ENCODE results near the gene PPP1R1C.
"Not testable (repeated sequence)": the region's sequence is repeated elsewhere in the genome, so short reads cannot be mapped to it uniquely, and the experiment has no call there.

Gene PPP1R1C

DNA sequence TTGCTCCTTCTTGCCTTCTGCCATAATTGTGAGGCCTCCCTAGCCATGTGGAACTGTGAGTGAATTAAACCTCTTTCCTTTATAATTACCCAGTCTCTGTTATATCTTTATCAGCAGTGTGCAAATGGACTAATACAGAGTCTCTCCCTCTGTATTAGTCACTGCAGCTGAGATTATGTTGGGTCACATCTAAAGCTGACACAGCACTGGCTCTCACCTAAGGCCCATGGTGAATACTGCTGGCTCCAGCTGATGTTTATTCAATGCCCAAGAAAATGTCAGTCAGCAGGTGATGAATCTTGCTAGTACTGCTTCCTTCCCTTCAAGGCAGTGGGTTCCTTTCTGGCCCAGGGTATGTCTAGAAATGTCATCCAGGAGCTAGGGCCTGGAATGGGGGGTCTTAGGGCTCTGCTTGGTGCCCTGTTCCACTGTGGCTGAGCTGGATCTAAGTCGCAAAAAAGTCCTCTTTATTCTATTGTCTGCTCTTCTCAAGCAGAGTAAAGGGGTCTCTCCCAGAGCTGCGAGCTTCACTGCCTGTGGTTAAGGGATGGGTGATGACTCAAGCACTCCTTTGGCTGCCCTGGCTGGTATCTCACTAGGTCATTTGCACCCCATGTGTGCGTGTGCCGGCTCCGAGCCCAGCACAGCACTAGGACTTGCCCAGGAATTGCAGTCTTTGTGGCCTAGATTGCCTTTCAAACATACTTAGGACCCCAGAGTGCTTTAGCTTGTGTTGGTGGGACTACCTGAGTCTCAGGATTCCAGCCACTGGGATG lies 29.9 kb downstream of the PPP1R1C start:
- DNase-seq: no peak

GRCh38 chr2:182018218-182018617 lies 32.6 kb downstream of the PPP1R1C start:
- DNase-seq: no peak

GRCh38 chr2:182019731-182020130 lies 34.1 kb downstream of the PPP1R1C start:
- DNase-seq: no peak

- no peak for DNase-seq
Measured at GRCh38 chr2:182020286-182021070, 34.8 kb downstream of the PPP1R1C start.

- no peak for DNase-seq
Measured at GRCh38 chr2:182023235-182023634, 37.6 kb downstream of the PPP1R1C start.

DNA sequence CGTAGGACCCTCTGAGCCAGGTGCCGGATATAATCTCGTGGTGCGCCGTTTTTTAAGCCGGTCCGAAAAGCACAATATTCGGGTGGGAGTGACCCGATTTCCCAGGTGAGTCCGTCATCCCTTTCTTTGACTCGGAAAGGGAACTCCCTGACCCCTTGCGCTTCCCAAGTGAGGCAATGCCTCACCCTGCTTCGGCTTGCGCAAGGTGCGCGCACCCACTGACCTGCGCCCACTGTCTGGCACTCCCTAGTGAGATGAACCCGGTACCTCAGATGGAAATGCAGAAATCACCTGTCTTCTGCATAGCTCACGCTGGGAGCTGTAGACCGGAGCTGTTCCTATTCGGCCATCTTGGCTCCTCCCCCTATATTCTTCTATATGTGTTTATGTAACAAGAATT lies 45.2 kb downstream of the PPP1R1C start:
- DNase-seq: not testable (repeated sequence)

DNA sequence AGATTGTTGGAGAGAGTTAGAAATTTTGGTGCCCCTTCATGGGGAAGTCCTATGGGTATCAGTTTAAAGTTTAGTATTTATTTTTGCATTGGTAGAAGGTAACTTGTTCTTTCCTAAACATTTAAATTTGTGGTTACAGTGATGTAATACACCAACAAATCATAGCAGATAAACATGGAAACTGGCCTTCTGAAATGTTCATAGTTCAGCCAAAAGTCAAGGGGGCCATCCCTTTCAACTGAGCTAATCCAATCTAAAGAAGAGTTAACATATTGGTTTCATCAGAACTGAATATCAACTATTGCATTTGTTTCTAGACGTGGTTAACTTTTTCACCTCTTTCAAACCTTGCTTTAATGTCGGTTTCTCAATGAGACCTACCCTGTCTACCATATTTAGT lies 46.3 kb downstream of the PPP1R1C start:
- DNase-seq: no peak

GRCh38 chr2:182033449-182033848 lies 47.8 kb downstream of the PPP1R1C start:
- no peak for DNase-seq

GRCh38 chr2:182038576-182038975 lies 52.9 kb downstream of the PPP1R1C start:
- no peak for DNase-seq

- no peak for DNase-seq
Measured at GRCh38 chr2:182043021-182043420, 57.4 kb downstream of the PPP1R1C start.

GRCh38 chr2:182043861-182044260 lies 58.2 kb downstream of the PPP1R1C start:
- no peak for DNase-seq

GRCh38 chr2:182047544-182047943 lies 61.9 kb downstream of the PPP1R1C start:
- no peak for DNase-seq

- no peak for DNase-seq
Measured at GRCh38 chr2:182048088-182048487, 62.4 kb downstream of the PPP1R1C start.

DNA sequence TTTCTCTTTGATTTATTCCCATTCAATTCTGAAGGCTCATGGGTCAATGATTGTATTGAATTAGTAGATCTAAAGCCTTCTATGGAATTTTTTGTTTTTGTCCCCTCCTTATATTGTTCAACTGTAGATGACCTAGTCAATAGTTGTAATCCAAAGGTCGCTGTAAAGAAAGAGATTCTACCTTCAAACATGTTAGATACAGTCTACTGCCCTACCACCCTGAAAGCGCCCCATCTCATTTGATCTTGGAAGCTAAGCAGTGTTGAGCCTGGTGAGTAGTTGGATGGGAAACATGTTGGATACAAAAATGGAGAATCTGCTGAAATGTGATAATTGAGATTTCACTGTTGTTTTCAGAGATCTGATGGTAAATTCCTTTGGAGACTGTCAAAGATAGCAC lies 63.0 kb downstream of the PPP1R1C start:
- no peak for DNase-seq

DNA sequence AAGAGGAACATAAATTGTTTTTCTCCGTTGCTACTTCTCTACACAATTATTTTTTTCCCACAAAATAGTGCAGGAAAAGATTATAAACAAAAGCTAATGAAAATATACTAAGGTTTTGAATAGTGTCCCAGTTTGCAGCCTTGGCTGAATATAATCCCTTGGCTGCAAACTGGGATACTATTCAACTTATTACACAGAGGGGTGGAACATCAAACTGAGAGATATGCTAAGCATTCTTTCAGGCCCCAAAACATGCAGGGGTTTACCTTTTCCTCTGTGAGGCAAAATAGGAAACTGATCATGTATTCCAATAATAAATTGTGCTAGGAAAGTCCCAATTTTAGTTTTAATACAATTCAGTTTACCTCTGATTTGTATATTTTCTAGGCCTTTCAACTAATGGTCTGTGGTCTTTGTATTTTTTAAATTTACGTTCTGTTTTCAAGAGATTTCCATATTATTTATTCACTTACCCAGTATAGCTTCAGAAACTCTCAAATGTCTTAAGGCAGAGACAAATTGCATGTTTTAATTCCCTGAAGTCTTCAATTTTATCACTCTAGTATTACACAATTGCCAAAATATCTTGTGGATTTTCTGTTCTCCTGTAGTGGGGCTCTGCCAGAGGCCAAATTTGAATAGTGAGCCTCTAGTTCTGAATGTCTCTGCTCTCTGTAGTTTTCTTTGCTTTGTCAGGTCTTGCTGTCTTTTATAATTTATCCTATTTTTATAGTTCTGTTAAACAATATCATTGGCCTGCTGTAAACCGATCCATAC lies 63.9 kb downstream of the PPP1R1C start:
- no peak for DNase-seq

- DNase-seq: no peak
Measured at GRCh38 chr2:182050333-182051135, 64.9 kb downstream of the PPP1R1C start.

DNA sequence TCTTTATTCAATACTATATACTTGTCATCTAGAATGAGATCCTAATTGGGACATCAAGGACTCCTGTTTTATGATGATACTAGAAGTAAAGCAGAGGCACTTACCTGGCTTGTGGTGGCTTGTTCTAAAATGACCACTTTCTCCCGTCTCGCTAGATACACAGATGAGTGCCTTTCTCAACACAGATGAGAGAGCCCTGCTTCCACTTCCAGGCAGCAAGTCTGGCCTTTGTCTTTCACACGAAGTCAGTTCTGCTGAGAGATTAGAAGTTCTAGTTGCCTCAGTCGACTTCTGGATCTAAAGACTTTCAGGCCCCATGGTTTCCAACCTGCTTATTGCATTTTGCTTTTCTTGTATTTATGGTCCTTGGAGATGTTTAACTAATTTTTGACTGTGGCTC lies 70.3 kb downstream of the PPP1R1C start:
- no peak for DNase-seq

DNA sequence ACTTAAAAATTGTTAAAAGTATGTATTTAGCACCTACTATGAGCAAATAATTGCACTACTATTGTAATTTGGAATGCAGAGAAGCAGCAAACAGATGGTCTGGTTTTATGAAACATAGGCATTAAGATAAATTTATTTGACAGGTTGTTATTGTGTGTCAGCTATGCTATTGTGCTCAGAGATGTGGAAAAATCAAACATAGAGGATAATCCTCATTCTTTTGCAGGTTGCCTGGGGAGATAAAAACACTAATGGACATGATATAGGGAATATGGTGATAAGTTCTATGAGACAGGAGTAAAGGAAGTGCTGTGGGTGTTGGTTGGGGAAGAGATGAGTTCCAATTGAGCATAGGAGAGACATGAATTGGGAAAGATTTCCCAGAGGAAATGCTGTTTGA lies 71.3 kb downstream of the PPP1R1C start:
- no peak for DNase-seq

DNA sequence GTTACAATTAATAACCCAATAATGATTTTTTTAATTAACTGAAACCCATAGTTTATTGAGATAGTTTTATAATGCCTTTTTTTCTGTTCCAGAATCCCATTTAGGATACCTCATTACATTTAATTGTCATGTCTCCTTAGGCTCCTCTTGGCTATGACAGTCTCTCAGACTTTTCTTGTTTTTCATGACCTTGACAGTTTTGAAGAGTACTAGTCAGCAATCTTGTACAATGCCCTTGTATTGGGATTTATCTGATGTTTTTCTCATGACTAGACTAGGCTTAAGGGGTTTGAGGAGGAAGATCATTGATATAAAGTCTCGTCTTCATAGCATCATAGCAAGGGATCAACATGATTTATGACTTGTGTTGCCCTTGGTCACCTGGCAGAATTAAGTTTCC lies 72.4 kb downstream of the PPP1R1C start:
- no peak for DNase-seq

DNA sequence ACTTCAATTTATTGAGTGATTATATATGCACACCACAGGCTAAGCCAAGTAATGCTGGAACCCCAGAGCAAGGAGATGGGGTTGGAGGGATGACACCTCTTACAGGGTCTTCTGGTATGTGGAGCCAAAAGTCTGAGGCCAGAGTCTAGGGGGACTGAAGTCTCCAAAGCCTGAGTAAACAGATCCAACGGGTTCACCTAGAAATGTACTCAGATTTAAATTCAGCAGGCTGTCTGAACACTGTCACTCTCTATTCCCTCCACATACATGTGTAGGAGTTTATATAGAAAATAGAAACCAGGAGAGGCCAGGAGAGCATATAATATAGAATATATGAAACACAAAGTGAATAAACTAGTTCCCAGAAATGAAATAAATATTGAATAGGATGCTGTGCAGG lies 76.1 kb downstream of the PPP1R1C start:
- DNase-seq: no peak

GRCh38 chr2:182062329-182062972 lies 76.8 kb downstream of the PPP1R1C start:
- no peak for DNase-seq

All from left hindlimb (tissue), 1 donor.